C4-2B (cell line): ENCODE results near the gene NRN1L.
A peak's percentile ranks its signal among the peaks of the same experiment; 100 is the strongest.

Experiments used
- H3K27ac ChIP-seq: fragments of 450-650 bp; 2 replicates; pipeline ENCODE4 v1.5.1; 2017
- ZFX ChIP-seq: fragments of 450-650 bp; IDR thresholded peaks from 2 replicates; pipeline ENCODE4 v1.6.1; 2017
- TF ChIP-seq, protein P1 (sequence below): fragments of 450-650 bp; conservative IDR thresholded peaks from 2 replicates; pipeline ENCODE4 v1.5.1; 2017; ENCODE audit warnings: mild to moderate bottlenecking

NRN1L gene

DNA sequence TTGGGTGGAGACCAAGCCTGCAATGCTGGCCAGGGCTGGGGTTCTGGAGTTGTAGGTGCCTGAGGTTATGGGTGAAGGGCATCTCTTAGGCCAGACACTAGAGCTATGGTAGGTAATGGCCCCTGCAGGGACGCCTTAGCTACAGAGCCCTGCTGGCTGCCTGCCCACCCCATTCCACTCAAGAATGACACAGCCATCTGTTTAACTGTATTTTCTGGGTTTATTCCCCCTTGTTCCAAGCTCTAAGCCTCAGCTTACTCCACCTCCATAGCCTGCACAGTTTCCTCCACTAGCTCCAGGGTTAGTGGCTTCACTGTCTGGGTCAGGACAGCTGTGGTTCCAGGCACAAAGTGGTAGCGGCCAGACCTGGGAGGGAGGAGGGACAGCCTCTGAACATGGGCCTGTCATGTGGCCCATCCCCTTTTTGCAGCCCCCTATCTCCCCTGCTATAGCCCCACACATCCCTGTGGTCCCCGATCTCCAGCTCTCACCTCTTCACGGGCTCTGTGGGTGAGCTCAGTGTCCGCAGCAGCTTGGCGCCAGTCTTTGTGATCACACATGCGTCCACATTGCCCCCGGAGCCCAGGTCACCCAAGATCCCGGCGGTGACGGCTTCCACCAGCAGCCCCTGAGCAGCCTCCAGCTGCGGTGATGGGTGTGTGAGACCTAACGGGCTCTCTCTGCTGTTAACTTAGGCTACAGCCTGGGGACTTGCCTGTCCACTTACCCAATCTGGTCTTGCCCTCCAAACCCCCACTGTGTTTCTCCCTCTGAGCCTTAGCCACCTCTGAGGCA, 49.8 kb downstream of the NRN1L start:
- TF ChIP-seq, protein P1, sequence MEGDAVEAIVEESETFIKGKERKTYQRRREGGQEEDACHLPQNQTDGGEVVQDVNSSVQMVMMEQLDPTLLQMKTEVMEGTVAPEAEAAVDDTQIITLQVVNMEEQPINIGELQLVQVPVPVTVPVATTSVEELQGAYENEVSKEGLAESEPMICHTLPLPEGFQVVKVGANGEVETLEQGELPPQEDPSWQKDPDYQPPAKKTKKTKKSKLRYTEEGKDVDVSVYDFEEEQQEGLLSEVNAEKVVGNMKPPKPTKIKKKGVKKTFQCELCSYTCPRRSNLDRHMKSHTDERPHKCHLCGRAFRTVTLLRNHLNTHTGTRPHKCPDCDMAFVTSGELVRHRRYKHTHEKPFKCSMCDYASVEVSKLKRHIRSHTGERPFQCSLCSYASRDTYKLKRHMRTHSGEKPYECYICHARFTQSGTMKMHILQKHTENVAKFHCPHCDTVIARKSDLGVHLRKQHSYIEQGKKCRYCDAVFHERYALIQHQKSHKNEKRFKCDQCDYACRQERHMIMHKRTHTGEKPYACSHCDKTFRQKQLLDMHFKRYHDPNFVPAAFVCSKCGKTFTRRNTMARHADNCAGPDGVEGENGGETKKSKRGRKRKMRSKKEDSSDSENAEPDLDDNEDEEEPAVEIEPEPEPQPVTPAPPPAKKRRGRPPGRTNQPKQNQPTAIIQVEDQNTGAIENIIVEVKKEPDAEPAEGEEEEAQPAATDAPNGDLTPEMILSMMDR = no peak
- TF ChIP-seq ZFX = no peak
- H3K27ac ChIP-seq = peak overlapping the region; percentile 86

DNA sequence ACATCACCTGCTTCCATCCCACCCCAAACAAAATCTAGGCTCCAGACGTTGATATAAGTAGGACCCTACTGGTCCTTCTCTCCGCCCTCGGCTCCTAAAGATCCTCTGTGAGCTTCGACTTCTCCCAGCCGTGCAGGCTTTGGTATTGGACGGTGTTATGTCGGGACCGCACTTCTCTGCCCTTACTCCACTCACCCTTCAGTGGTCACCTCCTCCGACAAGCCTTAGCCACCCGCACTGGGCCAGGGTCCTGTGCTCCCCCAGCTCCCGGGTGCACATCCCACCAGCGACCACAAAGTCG, 50.4 kb downstream of the NRN1L start:
- TF ChIP-seq, protein P1 = no peak
- no peak for TF ChIP-seq ZFX
- H3K27ac ChIP-seq = peak overlapping the region; percentile 86

DNA sequence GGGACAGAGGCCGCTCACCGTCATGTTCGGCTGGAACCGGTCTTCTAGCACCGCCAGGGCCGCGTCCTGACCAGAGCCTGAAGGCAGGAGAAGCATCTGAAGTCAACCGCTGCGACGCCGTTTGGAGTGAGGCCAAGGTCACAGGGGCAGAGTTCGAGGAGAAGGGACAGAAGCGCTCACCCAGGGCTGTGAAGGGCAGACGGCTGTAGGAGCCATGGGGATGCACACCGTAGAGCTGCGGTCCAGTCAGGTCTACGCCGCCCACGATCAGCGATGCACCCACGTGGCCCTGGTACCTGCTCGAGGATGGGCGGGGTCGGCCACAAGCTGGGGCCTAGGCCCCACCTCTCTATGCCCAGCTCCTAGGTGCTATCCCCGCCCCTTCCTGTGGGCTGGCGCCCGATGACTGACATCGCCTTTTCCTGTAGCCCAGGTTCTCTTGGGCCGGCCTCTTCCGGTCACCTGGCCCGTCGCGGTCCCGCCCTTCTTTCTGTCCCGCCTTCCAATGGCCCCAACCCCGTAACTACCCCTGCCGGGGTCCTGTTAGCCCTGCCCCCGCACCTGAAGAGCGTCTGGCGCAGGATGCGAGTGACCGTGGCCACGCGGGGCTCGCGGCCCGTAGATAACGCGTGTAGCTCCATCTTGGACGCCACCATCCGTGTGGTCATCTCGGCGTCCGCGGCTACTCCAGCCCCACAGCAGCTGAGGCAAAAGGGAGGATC, 50.9 kb downstream of the NRN1L start:
- H3K27ac ChIP-seq = peak overlapping the region; percentile 86
- TF ChIP-seq, protein P1 = no peak
- TF ChIP-seq ZFX = no peak
